Measurements from ENCODE around the gene SELENOM.
A peak's percentile ranks its signal among the peaks of the same experiment; 100 is the strongest.
"Not testable (repeated sequence)": the region's sequence is repeated elsewhere in the genome, so short reads cannot be mapped to it uniquely, and the experiment has no call there.

Gene SELENOM

DNA sequence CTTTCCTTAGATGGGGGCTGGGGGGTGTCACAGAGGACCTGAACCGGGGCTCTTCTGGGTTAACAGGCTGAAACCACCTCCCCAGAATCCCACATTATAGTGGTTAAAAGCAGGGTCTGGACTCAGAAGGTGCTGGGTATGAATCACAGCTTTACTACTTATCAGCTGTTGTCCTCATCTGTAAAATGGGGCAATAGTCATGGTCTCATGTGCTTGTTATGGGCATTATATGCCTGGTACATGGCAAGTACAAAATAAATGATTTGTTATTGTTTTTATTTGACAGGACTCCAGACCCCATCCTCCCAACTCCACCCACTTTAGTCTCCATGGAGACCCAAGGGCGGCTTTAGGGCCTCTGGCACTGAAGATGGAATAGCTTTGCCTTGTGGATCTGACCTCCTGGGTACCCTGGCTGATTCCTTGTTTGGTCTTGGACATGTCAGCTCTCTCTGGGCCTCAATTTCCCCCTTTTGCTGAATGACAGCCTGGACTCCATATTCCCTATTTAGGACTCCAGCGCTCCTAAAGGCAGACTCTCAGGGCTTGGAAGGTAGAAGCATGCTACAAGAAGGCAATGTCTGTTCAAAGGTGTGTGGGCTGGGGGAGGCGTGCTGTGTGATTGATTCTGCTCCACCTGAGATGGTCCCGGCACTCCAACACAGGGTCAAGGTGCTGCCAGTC is 27.1 kb downstream of the SELENOM start:
- TF ChIP-seq, protein P1, sequence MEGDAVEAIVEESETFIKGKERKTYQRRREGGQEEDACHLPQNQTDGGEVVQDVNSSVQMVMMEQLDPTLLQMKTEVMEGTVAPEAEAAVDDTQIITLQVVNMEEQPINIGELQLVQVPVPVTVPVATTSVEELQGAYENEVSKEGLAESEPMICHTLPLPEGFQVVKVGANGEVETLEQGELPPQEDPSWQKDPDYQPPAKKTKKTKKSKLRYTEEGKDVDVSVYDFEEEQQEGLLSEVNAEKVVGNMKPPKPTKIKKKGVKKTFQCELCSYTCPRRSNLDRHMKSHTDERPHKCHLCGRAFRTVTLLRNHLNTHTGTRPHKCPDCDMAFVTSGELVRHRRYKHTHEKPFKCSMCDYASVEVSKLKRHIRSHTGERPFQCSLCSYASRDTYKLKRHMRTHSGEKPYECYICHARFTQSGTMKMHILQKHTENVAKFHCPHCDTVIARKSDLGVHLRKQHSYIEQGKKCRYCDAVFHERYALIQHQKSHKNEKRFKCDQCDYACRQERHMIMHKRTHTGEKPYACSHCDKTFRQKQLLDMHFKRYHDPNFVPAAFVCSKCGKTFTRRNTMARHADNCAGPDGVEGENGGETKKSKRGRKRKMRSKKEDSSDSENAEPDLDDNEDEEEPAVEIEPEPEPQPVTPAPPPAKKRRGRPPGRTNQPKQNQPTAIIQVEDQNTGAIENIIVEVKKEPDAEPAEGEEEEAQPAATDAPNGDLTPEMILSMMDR (conservative IDR thresholded peaks at IDR 0.05; ENCODE audit: control insufficient read depth, insufficient read depth, low read depth, low read length): no peak

DNA sequence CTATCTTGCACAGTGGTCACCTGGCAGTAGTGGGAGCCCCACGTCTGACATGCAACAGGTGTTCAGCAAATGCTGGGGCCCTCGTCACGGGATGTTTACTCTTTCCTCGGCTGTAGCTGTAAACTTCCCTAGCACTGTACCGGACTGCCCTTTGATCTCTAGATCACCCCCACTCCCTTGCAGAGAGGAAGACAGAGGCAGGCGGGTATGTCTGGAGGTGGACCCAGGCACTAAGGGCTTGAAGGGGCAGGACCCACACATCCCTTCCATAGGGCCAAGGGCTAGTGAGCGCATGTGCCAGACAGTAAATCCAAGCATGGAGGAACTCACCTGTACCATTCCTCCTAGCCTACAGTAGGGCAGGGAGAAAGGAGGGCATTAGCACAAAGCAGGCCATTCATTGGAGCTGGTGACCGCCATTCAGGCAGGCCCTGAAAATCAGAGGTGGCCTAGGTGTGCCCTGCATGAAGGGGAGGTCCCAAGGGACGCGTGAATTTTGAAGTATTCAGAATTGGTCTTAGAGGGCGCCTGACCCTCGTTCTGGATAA is 28.2 kb downstream of the SELENOM start:
- TF ChIP-seq, protein P1 (conservative IDR thresholded peaks at IDR 0.05; ENCODE audit: control insufficient read depth, insufficient read depth, low read depth, low read length): no peak
- no peak for DNase-seq (ENCODE audit: low read depth)
- H3K4me3 ChIP-seq (ENCODE audit: control insufficient read depth, low read depth, low read length): no peak overlapping the region

More for the DNA sequence above, 27.1 kb downstream of the SELENOM start:
- no peak for DNase-seq (ENCODE audit: low read depth)
- peak overlapping the region; percentile 92 for H3K4me3 ChIP-seq (ENCODE audit: control insufficient read depth, low read depth, low read length)

DNA sequence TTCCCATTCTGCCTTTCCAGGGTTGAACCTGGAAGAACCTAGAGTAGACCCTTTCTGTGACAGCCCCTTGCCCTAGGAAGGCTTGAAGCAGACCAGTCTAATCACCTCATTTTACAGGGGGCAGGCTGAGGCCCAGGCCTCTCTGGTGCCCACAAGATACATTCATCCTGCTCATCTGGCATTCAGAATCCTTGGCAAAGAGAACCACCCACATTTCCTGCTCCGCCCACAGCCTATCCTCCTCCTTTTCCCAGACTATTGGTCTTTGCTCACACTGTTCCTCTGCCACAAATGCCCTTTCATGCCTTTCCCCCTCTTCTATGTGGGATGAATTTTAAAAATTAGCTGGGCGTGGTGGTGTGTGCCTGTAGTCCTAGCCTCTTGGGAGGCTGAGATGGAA is 29.0 kb downstream of the SELENOM start:
- peak; percentile 33 for DNase-seq (ENCODE audit: low read depth)
- not testable (repeated sequence) for H3K4me3 ChIP-seq (ENCODE audit: control insufficient read depth, low read depth, low read length)

DNA sequence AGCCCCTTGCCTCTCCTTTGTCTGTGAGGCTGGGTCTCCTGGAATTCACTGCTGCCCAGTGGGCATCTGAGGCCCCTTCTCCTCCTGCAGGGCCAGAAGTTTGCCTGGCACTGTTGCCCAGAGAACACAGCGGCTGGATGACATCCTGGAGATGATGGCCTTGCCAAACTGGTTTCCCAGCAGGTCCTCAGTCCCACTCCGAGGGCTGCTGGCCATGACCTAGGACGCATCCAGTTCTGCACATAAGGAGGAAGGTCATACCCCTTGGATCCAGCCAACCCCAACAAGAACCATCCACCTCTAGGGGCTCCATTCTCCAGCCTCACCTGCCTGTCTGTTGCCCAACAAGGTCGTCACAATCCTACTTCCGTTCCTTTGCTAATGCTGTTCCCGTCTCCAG is 29.7 kb downstream of the SELENOM start:
- TF ChIP-seq, protein P1 (conservative IDR thresholded peaks at IDR 0.05; ENCODE audit: control insufficient read depth, insufficient read depth, low read depth, low read length): no peak

DNA sequence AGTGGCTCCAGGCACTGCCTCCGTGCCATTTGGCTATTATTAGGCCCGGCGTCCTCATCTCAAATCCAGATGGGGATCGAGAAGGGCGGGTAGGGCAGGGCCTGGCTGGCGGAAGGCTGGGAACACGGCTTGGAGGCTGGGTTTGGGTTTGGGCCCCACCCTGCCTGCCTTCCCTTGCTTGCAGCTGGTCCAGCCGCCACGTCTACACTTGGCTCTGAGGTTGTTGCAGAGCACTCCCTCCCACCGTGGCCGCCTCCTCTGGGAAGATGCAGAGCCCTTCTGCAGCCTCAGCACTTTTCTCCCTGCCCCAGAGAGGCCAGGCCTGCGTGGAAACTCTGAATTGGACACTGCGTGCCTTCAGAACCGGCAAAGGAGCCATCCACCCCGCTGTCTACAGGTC is 31.4 kb downstream of the SELENOM start:
- peak; percentile 86 for DNase-seq (ENCODE audit: low read depth)
- H3K4me3 ChIP-seq (ENCODE audit: control insufficient read depth, low read depth, low read length): no peak overlapping the region
- TF ChIP-seq, protein P1 (conservative IDR thresholded peaks at IDR 0.05; ENCODE audit: control insufficient read depth, insufficient read depth, low read depth, low read length): no peak

More for the DNA sequence above, 29.7 kb downstream of the SELENOM start:
- no peak overlapping the region for H3K4me3 ChIP-seq (ENCODE audit: control insufficient read depth, low read depth, low read length)
- no peak for DNase-seq (ENCODE audit: low read depth)

DNA sequence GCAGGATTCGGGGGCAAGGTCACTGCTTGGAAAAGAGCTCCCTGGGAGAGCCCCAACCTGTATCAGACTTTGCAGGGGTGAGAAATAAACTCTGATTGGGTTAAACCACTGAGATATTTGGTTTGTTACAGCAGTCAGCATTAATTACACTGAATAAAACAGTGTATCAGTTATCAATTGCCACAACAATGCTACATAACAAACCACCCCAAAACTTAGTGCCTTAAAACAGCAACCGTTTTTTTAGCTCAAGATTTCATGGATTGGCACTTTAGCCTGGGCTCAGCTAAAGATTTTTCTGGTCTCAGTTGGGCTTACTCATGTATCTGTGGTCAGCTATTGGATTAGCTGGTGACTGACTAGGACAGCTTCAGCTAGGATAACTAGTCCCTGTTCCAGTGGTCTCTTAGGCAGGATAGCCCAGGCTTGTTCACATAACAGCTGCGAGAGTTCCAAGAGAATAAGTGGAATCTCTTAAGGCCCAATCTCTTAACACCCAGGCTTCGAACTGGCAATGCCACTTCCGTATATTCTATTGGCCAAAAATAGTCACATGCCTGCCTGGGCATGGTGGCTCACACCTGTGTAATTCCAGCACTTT is 33.7 kb downstream of the SELENOM start:
- not testable (repeated sequence) for H3K4me3 ChIP-seq (ENCODE audit: control insufficient read depth, low read depth, low read length); DNase-seq (ENCODE audit: low read depth)

DNA sequence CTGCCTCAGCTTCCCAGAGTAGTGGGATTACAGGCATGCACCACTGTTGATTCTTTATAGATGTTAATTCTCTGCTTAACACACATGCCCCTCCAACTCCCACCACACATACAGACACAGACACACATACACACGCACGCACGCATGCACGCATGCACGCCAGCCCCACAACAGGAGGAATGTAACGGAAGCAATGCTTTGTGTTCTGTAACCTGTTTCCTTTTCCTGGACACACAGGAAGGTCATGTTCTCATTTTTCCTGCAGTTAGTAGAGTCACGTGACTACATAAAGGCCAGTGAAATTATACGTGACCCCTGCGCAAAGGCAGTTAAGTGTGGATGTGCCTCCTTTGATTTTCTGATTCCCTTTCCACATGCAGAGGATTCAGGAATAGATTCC is 34.2 kb downstream of the SELENOM start:
- DNase-seq (ENCODE audit: low read depth); H3K4me3 ChIP-seq (ENCODE audit: control insufficient read depth, low read depth, low read length): not testable (repeated sequence)

DNA sequence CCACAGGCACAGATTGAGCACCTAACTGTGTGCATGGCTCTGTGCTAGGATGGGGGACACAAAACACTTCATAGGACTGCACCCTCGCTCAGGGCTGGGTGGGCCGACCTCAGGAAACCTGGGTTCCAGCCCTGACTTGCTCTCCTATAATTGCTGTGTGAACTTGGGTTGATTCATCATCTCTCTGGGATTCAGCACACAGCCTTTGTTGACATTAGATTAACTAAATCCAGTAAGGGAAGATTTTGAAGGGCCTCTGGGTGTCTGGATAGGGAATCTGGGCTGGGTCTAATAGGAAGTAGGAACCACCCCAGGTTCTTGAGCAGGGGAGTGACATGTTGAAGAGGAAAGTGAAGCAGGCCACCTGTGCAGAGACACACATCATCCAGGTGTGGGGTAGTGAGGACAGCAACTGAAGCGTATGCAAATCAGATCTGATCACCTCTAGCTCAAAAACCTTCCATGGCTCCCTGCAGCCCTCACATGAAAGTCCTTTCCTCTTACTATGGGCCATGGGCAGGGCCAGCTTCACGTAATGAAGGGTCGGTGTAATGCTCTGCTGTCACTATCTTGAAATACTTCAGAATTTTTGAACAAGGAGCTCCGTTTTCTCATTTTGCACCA is 37.6 kb downstream of the SELENOM start:
- H3K4me3 ChIP-seq (ENCODE audit: control insufficient read depth, low read depth, low read length); DNase-seq (ENCODE audit: low read depth): not testable (repeated sequence)
